ENCODE results near the gene PIN1.

DNA sequence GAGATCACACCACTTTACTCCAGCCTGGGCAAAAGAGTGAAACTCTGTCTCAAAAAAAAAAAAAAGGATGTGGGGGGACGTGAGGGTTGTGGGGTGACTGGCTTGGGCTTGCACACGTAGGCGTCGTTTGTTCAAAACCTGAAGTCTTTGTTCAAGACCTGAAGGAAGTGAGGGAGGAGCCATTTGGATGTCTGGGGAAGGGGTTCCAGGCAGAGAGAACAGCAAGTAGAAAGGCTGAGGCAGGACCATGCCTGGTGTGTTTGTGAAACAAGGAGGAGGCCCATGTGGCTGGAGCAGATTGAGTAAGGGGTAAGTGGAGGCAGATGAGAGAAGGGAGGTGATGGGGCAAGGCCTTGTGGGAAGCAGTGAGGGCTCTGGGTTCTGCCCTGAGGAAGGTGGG, 27.8 kb downstream of the PIN1 start:
- TF ChIP-seq, protein P1, sequence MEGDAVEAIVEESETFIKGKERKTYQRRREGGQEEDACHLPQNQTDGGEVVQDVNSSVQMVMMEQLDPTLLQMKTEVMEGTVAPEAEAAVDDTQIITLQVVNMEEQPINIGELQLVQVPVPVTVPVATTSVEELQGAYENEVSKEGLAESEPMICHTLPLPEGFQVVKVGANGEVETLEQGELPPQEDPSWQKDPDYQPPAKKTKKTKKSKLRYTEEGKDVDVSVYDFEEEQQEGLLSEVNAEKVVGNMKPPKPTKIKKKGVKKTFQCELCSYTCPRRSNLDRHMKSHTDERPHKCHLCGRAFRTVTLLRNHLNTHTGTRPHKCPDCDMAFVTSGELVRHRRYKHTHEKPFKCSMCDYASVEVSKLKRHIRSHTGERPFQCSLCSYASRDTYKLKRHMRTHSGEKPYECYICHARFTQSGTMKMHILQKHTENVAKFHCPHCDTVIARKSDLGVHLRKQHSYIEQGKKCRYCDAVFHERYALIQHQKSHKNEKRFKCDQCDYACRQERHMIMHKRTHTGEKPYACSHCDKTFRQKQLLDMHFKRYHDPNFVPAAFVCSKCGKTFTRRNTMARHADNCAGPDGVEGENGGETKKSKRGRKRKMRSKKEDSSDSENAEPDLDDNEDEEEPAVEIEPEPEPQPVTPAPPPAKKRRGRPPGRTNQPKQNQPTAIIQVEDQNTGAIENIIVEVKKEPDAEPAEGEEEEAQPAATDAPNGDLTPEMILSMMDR (conservative IDR thresholded peaks at IDR 0.05) = no peak
- TF ChIP-seq ZFX (IDR thresholded peaks at IDR 0.05) = no peak

All from C4-2B (cell line).